ENCODE results near the gene PIK3R5. TPM values are rescaled to one million over a fixed set of nuclear protein-coding genes. Genes with fewer than 3 reads are reported as not detected.

Gene PIK3R5
- total and polyA plus RNA-seq, 2 donors (not counting 1 experiment from before 2014, with no cell fraction given): 0.15 TPM; not detected in 1

GRCh38 chr17:8948462-8948861 is 17.0 kb downstream of the PIK3R5 start:
- TF ChIP-seq EZH2 (IDR thresholded peaks at IDR 0.05; ENCODE audit: low read length, missing control alignments) (no peak), CTCF (conservative IDR thresholded peaks at IDR 0.05 in 1 of 2, IDR thresholded peaks at IDR 0.05 in 1 of 2; ENCODE audit: low read depth in 1 of 2, low read length in 2 of 2) (no peak)
- no peak overlapping the region for H2AFZ ChIP-seq (ENCODE audit: low read length)
- no peaks in the 10 kb centered on the region for H3K9me3 ChIP-seq (ENCODE audit: control insufficient read depth, insufficient read depth, low read depth, low read length)
- no peak overlapping the region for H3K27ac ChIP-seq (ENCODE audit: insufficient read depth, low read length)
- no peak overlapping the region for H3K4me2 ChIP-seq (ENCODE audit: extremely low read depth, insufficient read depth, low read length)
- H3K36me3 ChIP-seq (ENCODE audit: control insufficient read depth, insufficient read depth, low read length): no peaks in the 10 kb centered on the region
- H3K79me2 ChIP-seq (ENCODE audit: control insufficient read depth, insufficient read depth, low read length): no peaks in the 10 kb centered on the region
- no peaks in the 10 kb centered on the region for H4K20me1 ChIP-seq (ENCODE audit: control insufficient read depth, extremely low read depth, insufficient read depth, low read length)
- DNase-seq (ENCODE audit: low read depth in 2 of 2): no peak
- no peaks in the 10 kb centered on the region for H3K27me3 ChIP-seq (ENCODE audit: control insufficient read depth, insufficient read depth, low read length)
- no peaks in the 10 kb centered on the region for H3K4me1 ChIP-seq (ENCODE audit: control insufficient read depth, extremely low read depth, insufficient read depth, low read length)
- no peak overlapping the region for H3K4me3 ChIP-seq (replicated peaks in 1 of 4; ENCODE audit: control extremely low read depth in 1 of 4, insufficient read depth in 1 of 4, low read depth in 3 of 4, low read length in 4 of 4)
- H3K9ac ChIP-seq (ENCODE audit: insufficient read depth, low read length): no peak overlapping the region

DNA sequence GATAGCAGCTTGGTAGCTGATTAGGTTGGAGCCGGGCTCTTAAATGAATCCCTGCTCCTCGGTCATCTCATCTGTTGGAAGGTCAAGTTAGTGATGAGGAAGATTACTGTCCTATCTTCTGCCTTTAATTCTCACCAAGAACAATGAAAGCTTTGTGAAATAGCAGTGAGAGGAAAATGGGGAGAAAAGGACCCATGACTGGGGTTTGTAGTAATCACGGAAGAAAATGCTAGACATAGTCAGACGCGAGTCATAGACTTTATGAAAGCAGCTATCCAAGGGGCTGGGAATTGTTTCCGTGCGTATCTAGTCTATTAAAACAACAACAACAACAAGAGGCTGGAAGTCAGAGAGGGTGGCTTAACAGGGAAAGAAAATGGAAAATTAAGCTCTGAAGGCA is 18.3 kb downstream of the PIK3R5 start:
- TF ChIP-seq CTCF (conservative IDR thresholded peaks at IDR 0.05 in 1 of 2, IDR thresholded peaks at IDR 0.05 in 1 of 2; ENCODE audit: low read depth in 1 of 2, low read length in 2 of 2) (no peak), EZH2 (IDR thresholded peaks at IDR 0.05; ENCODE audit: low read length, missing control alignments) (no peak)
- Histone ChIP-seq H3K4me1 (ENCODE audit: control insufficient read depth, extremely low read depth, insufficient read depth, low read length) (no peaks in the 10 kb centered on the region), H3K27me3 (ENCODE audit: control insufficient read depth, insufficient read depth, low read length) (no peaks in the 10 kb centered on the region), H3K9me3 (ENCODE audit: control insufficient read depth, insufficient read depth, low read depth, low read length) (no peaks in the 10 kb centered on the region), H3K9ac (ENCODE audit: insufficient read depth, low read length) (no peak overlapping the region), H3K79me2 (ENCODE audit: control insufficient read depth, insufficient read depth, low read length) (no peaks in the 10 kb centered on the region), H3K27ac (ENCODE audit: insufficient read depth, low read length) (no peak overlapping the region), H2AFZ (ENCODE audit: low read length) (no peak overlapping the region), H4K20me1 (ENCODE audit: control insufficient read depth, extremely low read depth, insufficient read depth, low read length) (no peaks in the 10 kb centered on the region), H3K4me2 (ENCODE audit: extremely low read depth, insufficient read depth, low read length) (no peak overlapping the region), H3K36me3 (ENCODE audit: control insufficient read depth, insufficient read depth, low read length) (no peaks in the 10 kb centered on the region), H3K4me3 (replicated peaks in 1 of 4; ENCODE audit: control extremely low read depth in 1 of 4, insufficient read depth in 1 of 4, low read depth in 3 of 4, low read length in 4 of 4) (no peak overlapping the region)
- peak in 1 of 2 donors; percentile 30 for DNase-seq (ENCODE audit: low read depth in 2 of 2)

DNA sequence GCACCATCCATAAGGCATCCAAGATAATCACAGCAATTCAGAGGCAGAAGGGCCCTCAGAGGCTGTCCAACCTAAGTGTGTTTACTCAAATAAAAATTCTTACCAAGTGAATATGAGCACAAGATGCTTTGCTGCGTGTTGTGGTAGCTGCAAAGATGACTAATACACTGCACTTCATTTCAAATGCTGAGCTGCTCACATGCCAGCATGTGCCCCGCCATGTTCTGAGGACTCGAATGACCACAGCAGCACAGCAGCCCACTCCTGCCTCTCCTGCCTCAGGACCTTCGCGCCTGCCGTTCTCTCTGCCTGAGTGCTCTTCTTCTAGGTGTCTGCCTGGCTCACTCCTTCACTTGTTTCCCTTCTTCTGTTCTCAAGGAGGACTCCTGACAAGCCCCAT is 19.0 kb downstream of the PIK3R5 start:
- no peaks in the 10 kb centered on the region for H3K79me2 ChIP-seq (ENCODE audit: control insufficient read depth, insufficient read depth, low read length)
- H2AFZ ChIP-seq (ENCODE audit: low read length): no peak overlapping the region
- no peak overlapping the region for H3K27ac ChIP-seq (ENCODE audit: insufficient read depth, low read length)
- no peak overlapping the region for H3K4me3 ChIP-seq (replicated peaks in 1 of 4; ENCODE audit: control extremely low read depth in 1 of 4, insufficient read depth in 1 of 4, low read depth in 3 of 4, low read length in 4 of 4)
- no peaks in the 10 kb centered on the region for H3K4me1 ChIP-seq (ENCODE audit: control insufficient read depth, extremely low read depth, insufficient read depth, low read length)
- H3K9ac ChIP-seq (ENCODE audit: insufficient read depth, low read length): no peak overlapping the region
- H3K36me3 ChIP-seq (ENCODE audit: control insufficient read depth, insufficient read depth, low read length): no peaks in the 10 kb centered on the region
- no peaks in the 10 kb centered on the region for H3K9me3 ChIP-seq (ENCODE audit: control insufficient read depth, insufficient read depth, low read depth, low read length)
- no peaks in the 10 kb centered on the region for H3K27me3 ChIP-seq (ENCODE audit: control insufficient read depth, insufficient read depth, low read length)
- no peak overlapping the region for H3K4me2 ChIP-seq (ENCODE audit: extremely low read depth, insufficient read depth, low read length)
- H4K20me1 ChIP-seq (ENCODE audit: control insufficient read depth, extremely low read depth, insufficient read depth, low read length): no peaks in the 10 kb centered on the region
- TF ChIP-seq EZH2 (IDR thresholded peaks at IDR 0.05; ENCODE audit: low read length, missing control alignments) (no peak), CTCF (conservative IDR thresholded peaks at IDR 0.05 in 1 of 2, IDR thresholded peaks at IDR 0.05 in 1 of 2; ENCODE audit: low read depth in 1 of 2, low read length in 2 of 2) (no peak)
- peak in 1 of 2 donors; percentile 77 for DNase-seq (ENCODE audit: low read depth in 2 of 2)

Data from fibroblast of lung (primary cell).